ENCODE data around the gene FBXO8. TPM values are rescaled to one million over a fixed set of nuclear protein-coding genes. Genes with fewer than 3 reads are reported as not detected.

FBXO8 gene
- total RNA-seq, 1 donor from 2014 or later, result 12.8 TPM

DNA sequence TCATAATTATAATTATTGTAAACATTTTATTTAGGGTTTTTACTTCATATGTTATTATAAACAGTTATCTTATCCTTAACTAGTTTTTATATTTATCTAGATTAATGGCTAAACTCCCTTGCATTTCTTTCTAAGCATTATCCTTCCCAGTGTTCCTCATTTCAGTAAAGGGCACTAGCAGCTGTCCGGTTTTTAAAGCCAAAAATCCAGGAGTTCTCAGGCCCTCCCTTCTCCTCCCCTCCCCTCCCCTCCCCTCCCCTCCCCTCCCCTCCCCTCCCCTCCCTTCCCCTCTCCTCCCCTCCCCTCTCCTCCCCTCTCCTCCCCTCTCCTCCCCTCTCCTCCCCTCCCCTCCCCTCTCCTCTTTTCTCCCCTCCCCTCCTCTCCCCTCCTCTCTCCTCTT is 58.9 kb downstream of the FBXO8 start:
- no peak overlapping the region for H3K27ac Mint-ChIP-seq
- no peaks in the 10 kb centered on the region for H3K36me3 Mint-ChIP-seq (ENCODE audit: insufficient read depth)
- TF ChIP-seq, protein P1, sequence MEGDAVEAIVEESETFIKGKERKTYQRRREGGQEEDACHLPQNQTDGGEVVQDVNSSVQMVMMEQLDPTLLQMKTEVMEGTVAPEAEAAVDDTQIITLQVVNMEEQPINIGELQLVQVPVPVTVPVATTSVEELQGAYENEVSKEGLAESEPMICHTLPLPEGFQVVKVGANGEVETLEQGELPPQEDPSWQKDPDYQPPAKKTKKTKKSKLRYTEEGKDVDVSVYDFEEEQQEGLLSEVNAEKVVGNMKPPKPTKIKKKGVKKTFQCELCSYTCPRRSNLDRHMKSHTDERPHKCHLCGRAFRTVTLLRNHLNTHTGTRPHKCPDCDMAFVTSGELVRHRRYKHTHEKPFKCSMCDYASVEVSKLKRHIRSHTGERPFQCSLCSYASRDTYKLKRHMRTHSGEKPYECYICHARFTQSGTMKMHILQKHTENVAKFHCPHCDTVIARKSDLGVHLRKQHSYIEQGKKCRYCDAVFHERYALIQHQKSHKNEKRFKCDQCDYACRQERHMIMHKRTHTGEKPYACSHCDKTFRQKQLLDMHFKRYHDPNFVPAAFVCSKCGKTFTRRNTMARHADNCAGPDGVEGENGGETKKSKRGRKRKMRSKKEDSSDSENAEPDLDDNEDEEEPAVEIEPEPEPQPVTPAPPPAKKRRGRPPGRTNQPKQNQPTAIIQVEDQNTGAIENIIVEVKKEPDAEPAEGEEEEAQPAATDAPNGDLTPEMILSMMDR (IDR thresholded peaks at IDR 0.05; ENCODE audit: unreplicated experiment), result no peak
- no peak overlapping the region for H3K4me3 Mint-ChIP-seq (ENCODE audit: low read depth)
- H3K4me1 Mint-ChIP-seq (ENCODE audit: low read depth), result no peaks in the 10 kb centered on the region
- DNase-seq (ENCODE audit: low spot score, unreplicated experiment), result no peak
- peaks cover 58% of the 10 kb centered on the region for H3K27me3 Mint-ChIP-seq
- no peaks in the 10 kb centered on the region for H3K9me3 Mint-ChIP-seq (ENCODE audit: low read depth)

DNA sequence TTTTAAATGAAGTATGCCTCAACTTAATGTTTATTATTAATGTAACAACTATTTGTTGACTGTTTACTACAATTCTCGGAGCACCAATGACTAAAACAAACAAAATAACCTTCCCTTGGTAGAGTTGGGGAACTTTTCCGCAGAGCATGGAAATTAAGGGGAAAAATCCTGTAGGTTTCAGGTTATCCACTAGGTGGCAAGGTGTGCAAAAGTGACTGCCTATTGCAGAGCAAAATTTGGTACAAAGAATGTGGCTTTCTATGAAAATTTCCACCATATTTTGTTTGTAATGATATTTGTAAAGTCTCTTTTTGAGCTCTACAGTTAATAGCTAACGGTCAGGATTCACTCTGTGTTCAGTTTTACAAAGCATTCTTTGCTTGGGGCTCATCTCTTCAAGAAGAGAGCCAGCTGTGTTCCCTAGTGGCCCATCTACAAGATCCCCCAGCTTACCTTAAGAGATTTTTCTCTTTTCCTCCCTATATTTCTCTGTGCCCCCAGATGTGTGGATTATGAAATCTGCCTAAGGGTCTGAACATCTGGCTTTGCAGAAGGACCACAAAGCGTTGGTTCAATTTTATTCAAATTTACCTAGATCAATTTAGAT is 61.1 kb downstream of the FBXO8 start:
- Mint-ChIP-seq H3K9me3 (ENCODE audit: low read depth) (no peaks in the 10 kb centered on the region), H3K27me3 (peaks cover 67% of the 10 kb centered on the region), H3K4me1 (ENCODE audit: low read depth) (peaks cover 2% of the 10 kb centered on the region), H3K27ac (no peak overlapping the region), H3K4me3 (ENCODE audit: low read depth) (no peak overlapping the region), H3K36me3 (ENCODE audit: insufficient read depth) (no peaks in the 10 kb centered on the region)
- TF ChIP-seq, protein P1 (IDR thresholded peaks at IDR 0.05; ENCODE audit: unreplicated experiment), result peak; percentile 71
- no peak for DNase-seq (ENCODE audit: low spot score, unreplicated experiment)

DNA sequence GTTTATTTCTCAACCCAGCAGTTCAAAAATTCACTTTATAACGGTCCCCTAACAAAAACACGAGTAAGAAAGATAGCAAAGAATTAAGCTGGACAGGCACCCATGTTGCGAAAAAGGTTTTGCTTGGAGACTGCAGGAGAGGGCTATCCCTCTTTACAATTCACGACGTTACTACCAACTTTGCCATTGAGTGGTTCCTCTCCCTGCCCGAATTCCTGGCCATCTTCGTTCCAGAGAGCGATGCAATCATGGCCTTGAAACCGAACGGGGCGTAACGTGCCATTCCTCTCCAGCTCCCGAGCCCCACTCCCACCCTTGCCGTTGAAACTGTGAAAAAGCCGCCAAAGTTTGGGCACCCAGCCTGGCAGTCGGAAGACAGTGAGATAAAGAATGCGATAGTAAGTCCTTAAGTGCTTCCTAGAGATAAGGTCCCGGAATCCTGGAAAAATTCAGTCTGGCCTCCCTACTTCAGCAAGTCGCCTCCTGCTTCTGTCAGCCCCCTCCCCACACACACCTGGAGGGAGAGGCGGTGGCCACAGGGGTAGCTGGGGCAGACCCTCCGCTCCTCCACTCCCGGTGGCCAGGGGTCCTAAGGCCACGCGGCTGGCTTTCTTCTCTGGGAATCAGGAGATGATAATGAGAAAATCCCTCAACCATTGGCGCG is 65.2 kb downstream of the FBXO8 start:
- no peak overlapping the region for H3K4me3 Mint-ChIP-seq (ENCODE audit: low read depth)
- H3K4me1 Mint-ChIP-seq (ENCODE audit: low read depth), result peaks cover 9% of the 10 kb centered on the region
- H3K36me3 Mint-ChIP-seq (ENCODE audit: insufficient read depth), result no peaks in the 10 kb centered on the region
- H3K9me3 Mint-ChIP-seq (ENCODE audit: low read depth), result no peaks in the 10 kb centered on the region
- H3K27ac Mint-ChIP-seq, result no peak overlapping the region
- TF ChIP-seq, protein P1 (IDR thresholded peaks at IDR 0.05; ENCODE audit: unreplicated experiment), result no peak
- H3K27me3 Mint-ChIP-seq, result peaks cover 87% of the 10 kb centered on the region
- DNase-seq (ENCODE audit: low spot score, unreplicated experiment), result no peak

DNA sequence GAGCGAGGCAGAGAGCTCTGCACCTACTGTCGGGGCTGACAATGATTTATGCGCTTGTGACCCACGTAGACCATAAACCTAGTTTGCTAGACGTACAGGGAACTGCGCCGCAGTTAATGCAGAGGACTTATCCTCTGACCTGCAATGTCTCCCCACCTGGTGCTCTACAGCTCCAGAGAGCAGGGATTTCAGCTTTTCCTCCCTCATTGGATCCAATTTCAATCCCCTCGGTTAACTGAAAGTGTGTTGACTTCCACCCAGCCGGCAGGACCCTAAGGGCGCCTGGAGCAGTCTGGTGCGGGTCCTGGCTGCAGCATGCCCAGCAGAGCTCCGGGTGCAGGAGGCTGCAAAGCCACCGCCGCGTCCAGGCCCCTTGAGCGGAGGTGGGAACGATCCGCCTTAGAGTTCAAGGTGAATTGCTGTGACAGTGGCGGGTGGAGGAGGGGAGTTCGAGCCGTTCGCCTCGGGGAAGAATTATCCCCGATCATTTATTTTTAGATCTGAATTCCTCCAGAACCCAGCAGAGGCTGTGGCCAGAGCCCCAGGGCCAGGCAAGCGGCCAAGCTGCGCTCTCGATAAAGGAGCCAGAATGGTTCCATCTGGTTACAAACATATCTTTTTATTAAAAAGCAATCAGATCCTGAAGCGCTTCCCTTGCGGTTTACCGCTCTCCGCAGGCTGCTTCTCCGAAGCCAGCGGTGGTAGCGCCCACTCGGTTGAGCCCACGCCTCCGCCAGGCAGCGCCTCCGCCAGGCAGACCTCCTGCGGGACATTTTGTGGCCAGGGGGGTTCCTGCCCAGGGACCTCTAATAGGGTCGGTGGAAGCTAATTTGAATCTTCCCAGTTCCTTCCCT is 66.0 kb downstream of the FBXO8 start:
- TF ChIP-seq, protein P1 (IDR thresholded peaks at IDR 0.05; ENCODE audit: unreplicated experiment), result no peak
- DNase-seq (ENCODE audit: low spot score, unreplicated experiment), result no peak
- Mint-ChIP-seq H3K9me3 (ENCODE audit: low read depth) (no peaks in the 10 kb centered on the region), H3K27ac (no peak overlapping the region), H3K4me3 (ENCODE audit: low read depth) (peak overlapping the region; percentile 20), H3K36me3 (ENCODE audit: insufficient read depth) (no peaks in the 10 kb centered on the region), H3K27me3 (peaks cover 93% of the 10 kb centered on the region), H3K4me1 (ENCODE audit: low read depth) (peaks cover 9% of the 10 kb centered on the region)

DNA sequence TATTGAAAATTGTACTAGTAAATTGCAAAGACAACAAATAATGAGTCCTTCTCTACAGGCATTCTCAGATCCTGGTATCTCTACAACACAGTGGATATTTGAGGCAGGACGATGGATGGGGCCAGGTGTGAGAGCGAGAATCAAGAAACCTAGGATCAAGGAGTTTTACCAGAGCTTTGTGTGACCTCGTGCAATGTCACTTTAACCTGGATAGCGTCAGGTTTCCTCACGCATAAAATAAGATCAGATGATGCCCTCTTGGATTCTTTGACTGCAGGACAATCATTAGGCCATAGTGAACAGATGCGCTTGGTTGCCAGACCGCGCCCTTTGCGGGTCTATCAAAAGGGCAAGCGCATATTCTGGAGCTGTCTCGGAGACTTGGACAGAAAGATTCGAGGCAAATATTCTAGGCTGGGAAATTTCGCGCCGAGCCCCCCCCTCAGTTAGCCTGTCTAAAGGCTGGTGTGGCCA is 66.6 kb downstream of the FBXO8 start:
- H3K27ac Mint-ChIP-seq, result no peak overlapping the region
- no peaks in the 10 kb centered on the region for H3K36me3 Mint-ChIP-seq (ENCODE audit: insufficient read depth)
- DNase-seq (ENCODE audit: low spot score, unreplicated experiment), result no peak
- H3K4me3 Mint-ChIP-seq (ENCODE audit: low read depth), result no peak overlapping the region
- peaks cover 94% of the 10 kb centered on the region for H3K27me3 Mint-ChIP-seq
- TF ChIP-seq, protein P1 (IDR thresholded peaks at IDR 0.05; ENCODE audit: unreplicated experiment), result no peak
- H3K9me3 Mint-ChIP-seq (ENCODE audit: low read depth), result no peaks in the 10 kb centered on the region
- peaks cover 10% of the 10 kb centered on the region for H3K4me1 Mint-ChIP-seq (ENCODE audit: low read depth)

Measured in progenitor cell of endocrine pancreas (in vitro differentiated cells).